Activated naive CD4-positive, alpha-beta T cell treated with anti-CD3 and anti-CD28 coated beads, Interleukin-2, amount 10 ng/mL, durations not matched to agents 5 hours and 36 hours (primary cell): Measurements from ENCODE around the gene IRAK1BP1. TPM values are rescaled to one million over a fixed set of nuclear protein-coding genes. Genes with fewer than 3 reads are reported as not detected.

Experiments used
- total RNA-seq, 2 experiments: library from RNA; stranded (reverse); gene quantifications; one replicate each; pipeline ENCODE4 v1.2.3, GENCODE V29; 2021

IRAK1BP1 gene
- total RNA-seq: 1 to 10 TPM; 2.2 to 2.7 TPM

GRCh38 chr6:78867370-78868040 lies at the start of gene IRAK1BP1:
Gene IRAK1BP1, plus strand, starts transcription at chr6:78867551. Its CDS starts 26 bp downstream, at chr6:78867577.

Other genes with a start within 250 kb of the IRAK1BP1 start
- 10 to 100 TPM; 28.3 to 28.5 TPM for gene PHIP, start 210.7 kb downstream of the IRAK1BP1 start, total RNA-seq